ENCODE results near the gene KCNG2. TPM values are rescaled to one million over a fixed set of nuclear protein-coding genes. Genes with fewer than 3 reads are reported as not detected.

KCNG2 gene
- total and polyA plus RNA-seq, 12 donors = 0.16 to 0.79 (median 0.24) TPM; not detected in 7

DNA sequence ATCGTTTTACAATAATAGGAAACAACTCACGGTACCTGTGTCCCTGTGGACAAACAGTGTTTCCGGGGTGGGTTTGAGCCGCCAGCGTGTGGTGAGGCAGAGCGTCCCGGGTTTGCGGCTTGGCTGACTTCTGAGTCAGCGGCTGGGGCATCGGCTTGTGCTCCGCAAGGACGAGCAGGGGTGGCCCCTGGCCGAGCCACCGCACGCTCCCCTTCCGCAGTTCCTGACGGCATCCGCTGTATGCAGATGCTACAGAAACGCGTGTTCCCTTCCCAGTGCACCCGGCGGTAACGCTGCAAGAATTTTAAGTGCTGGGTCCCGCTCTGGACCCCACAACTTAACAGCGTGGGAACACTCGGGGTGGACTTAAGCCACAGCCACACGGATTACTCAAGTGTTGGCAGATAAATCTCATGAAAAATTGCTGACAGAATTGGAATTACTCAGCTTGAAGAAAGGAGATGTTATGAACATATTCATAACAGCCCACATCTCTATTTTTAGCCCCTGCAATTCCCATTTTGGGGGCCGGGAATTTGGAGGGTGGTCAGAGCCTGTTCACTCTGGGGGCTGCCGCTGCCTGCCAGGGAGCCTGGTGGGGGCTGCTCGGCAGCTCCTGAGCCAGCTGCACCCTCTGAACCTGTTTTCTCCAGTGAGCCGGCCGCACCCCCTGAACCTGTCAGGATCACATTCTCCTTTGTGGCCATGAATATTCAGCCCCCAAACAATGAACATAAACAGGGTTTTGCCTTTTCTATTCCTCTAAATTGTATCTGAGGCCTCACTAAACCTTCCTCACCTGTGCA is 12.6 kb upstream of the KCNG2 start:
- ATAC-seq (no peak), DNase-seq (no peak)
- Histone ChIP-seq H3K27ac (no peak overlapping the region), H3K36me3 (no peaks in the 10 kb centered on the region), H3K27me3 (peaks cover 23 to 75% (median 68%) of the 10 kb centered on the region in 7 donors), H3K9me3 (no peaks in the 10 kb centered on the region), H3K4me1 (peaks cover 0 to 18% (median 4%) of the 10 kb centered on the region in 9 donors), H3K4me3 (no peak overlapping the region)
- 66 to 70% methylated on average over 32 of the region's 32 CpGs for WGBS, 2 donors
- TF ChIP-seq, protein P1, sequence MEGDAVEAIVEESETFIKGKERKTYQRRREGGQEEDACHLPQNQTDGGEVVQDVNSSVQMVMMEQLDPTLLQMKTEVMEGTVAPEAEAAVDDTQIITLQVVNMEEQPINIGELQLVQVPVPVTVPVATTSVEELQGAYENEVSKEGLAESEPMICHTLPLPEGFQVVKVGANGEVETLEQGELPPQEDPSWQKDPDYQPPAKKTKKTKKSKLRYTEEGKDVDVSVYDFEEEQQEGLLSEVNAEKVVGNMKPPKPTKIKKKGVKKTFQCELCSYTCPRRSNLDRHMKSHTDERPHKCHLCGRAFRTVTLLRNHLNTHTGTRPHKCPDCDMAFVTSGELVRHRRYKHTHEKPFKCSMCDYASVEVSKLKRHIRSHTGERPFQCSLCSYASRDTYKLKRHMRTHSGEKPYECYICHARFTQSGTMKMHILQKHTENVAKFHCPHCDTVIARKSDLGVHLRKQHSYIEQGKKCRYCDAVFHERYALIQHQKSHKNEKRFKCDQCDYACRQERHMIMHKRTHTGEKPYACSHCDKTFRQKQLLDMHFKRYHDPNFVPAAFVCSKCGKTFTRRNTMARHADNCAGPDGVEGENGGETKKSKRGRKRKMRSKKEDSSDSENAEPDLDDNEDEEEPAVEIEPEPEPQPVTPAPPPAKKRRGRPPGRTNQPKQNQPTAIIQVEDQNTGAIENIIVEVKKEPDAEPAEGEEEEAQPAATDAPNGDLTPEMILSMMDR (IDR thresholded peaks at IDR 0.05) = no peak
- intact Hi-C loops (cut with DNase I) = no loop called here

DNA sequence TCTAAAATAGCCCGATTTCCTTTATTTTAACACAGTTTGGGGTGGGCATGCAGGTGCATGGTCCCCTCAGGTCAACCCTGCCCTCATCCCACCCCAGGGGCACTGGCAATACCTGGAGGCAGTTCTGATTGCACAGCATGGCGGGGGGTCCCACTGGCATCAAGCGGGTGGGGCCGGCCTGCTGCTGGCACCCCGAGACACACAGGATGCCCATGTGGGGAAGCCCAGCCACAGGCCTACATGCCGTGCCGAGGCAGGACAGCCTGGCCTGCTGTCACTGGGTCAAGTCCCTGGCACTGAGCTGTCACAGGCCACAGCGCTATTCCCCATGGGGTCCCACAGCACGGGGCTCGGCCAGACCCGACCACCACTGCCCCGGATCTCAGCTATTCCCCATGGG is 11.9 kb upstream of the KCNG2 start:
- ATAC-seq (no peak), DNase-seq (no peak)
- no peak overlapping the region for H3K4me3 ChIP-seq
- whole genome bisulfite sequencing, 2 donors = 76 to 80% methylated on average over 12 of the region's 12 CpGs
- H3K4me1 ChIP-seq = peaks cover 0 to 23% (median 4%) of the 10 kb centered on the region in 9 donors
- peaks cover 23 to 80% (median 71%) of the 10 kb centered on the region in 7 donors for H3K27me3 ChIP-seq
- no peaks in the 10 kb centered on the region for H3K9me3 ChIP-seq
- TF ChIP-seq, protein P1 (IDR thresholded peaks at IDR 0.05) = no peak
- no peaks in the 10 kb centered on the region for H3K36me3 ChIP-seq
- intact Hi-C loops (cut with DNase I) = no loop called here
- no peak overlapping the region for H3K27ac ChIP-seq

DNA sequence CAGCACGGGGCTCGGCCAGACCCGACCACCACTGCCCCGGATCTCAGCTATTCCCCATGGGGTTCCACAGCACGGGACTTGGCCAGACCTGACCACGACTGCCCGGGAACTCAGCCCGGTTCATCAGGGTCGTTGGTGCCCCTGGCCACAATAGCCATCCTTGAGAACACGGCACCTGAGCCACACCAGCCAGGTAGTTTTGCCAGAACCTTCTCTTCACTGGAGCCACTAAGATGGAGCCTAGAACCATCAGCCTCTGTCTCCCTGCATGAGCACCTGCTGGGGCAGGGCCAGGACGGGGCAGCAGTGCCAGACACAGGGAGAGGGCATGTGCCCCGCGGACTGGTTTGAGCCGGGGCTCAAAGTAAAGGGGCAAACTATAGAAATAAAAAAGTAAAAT is 11.4 kb upstream of the KCNG2 start:
- Histone ChIP-seq H3K36me3 (no peaks in the 10 kb centered on the region), H3K4me1 (peaks cover 0 to 28% (median 6%) of the 10 kb centered on the region in 9 donors), H3K27me3 (peaks cover 23 to 85% (median 72%) of the 10 kb centered on the region in 7 donors), H3K9me3 (no peaks in the 10 kb centered on the region), H3K4me3 (no peak overlapping the region), H3K27ac (no peak overlapping the region)
- intact Hi-C loops (cut with DNase I) = no loop called here
- TF ChIP-seq, protein P1 (IDR thresholded peaks at IDR 0.05) = no peak
- DNase-seq = no peak
- no peak for ATAC-seq
- 79 to 84% methylated on average over 13 to 14 of the region's 14 CpGs for WGBS, 2 donors

DNA sequence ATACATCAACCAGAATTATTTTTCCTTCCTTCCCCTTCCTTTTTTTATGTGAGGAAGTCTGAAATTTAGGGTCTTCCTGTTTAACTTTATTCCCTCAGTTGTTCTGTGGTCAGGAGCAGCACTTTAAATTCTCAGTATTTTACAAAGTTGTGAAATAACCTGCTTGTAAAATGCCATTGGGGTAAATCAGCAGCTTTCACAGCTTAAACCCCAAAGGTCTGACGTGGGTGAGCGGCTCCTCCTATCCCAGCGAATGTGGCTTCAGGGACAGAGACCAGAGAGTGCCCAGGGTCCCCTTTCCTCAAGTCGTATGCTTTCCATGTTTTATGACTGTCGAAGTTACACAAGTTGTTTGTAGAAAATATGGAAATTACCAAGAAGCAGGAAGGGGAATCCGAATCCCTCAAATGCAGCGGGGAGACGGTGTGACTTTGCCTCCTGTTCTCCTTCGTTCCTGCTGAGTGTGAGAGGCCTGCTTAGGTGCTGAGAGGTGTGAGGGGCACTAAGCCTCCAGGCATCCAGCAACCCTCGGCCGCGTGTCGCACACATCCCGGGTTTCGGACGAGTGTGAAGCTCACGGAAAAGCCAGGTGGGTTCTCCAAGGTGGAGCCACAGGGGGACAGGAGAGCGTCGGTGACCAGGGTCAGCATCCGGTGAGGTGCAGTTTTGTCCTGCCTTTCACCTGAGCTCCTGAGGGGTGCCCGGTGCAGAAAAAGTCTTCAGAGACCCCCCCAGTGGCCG is 10.8 kb upstream of the KCNG2 start:
- TF ChIP-seq, protein P1 (IDR thresholded peaks at IDR 0.05) = no peak
- no peak for ATAC-seq
- Histone ChIP-seq H3K4me3 (no peak overlapping the region), H3K27ac (no peak overlapping the region), H3K9me3 (no peaks in the 10 kb centered on the region), H3K27me3 (peaks cover 24 to 90% (median 75%) of the 10 kb centered on the region in 7 donors), H3K4me1 (peaks cover 0 to 33% (median 6%) of the 10 kb centered on the region in 9 donors), H3K36me3 (no peaks in the 10 kb centered on the region)
- intact Hi-C loops (cut with DNase I) = loop anchor here in 1 of 10 donors (1.0 kb wide), 1 partner anchor 15 kb away; no protein-coding TSS in a partner anchor
- no peak for DNase-seq
- 74 to 81% methylated on average over 22 of the region's 22 CpGs for WGBS, 2 donors
